ENCODE data around the gene NANOS1.

NANOS1 gene

GRCh38 chr10:119055472-119055871, 26.0 kb downstream of the NANOS1 start:
- DNase-seq (ENCODE audit: low read depth in 4 of 4, low spot score in 1 of 4): no peak

GRCh38 chr10:119058010-119058409, 28.5 kb downstream of the NANOS1 start:
- no peak for DNase-seq (ENCODE audit: low read depth in 4 of 4, low spot score in 1 of 4)

DNA sequence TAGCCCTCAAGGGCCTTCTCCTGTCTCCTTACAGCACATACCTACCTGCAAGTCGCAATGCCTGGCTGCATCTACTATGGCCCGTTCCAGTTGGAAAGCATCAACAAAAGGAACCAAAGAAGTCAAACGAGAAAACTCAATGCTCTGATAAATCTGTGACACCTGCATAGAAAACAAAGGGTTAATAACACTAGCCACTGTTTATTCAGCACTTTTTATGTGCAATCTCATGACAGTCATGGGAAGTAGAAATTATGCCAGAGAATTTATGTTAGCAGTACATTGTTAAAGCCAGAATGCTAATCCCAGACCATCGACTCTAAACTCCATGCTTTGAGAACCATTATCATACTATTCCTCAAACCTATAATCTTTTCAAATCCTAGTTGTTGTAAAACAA, 30.0 kb downstream of the NANOS1 start:
- DNase-seq (ENCODE audit: low read depth in 4 of 4, low spot score in 1 of 4): no peak

DNA sequence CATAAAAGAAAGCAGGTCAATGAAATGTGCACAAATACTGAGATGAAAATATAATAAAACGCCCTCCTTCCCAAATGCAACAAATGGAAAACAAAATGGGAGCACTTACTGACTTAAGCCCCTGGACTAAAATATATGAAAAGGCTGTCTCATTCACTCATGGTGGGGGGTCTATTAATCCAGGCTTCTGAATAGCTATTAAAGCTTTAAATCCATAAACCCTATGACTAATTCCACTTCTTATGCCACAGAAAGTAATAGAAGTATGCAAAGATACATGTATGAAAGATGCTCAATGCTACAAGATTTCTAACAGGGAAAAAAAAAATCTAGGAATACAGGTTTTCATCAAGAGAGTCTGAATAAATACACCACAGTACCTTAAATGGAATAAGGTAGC, 30.6 kb downstream of the NANOS1 start:
- DNase-seq (ENCODE audit: low read depth in 4 of 4, low spot score in 1 of 4): no peak

- no peak for DNase-seq (ENCODE audit: low read depth in 4 of 4, low spot score in 1 of 4)
Measured at GRCh38 chr10:119061352-119061751, 31.8 kb downstream of the NANOS1 start.

DNA sequence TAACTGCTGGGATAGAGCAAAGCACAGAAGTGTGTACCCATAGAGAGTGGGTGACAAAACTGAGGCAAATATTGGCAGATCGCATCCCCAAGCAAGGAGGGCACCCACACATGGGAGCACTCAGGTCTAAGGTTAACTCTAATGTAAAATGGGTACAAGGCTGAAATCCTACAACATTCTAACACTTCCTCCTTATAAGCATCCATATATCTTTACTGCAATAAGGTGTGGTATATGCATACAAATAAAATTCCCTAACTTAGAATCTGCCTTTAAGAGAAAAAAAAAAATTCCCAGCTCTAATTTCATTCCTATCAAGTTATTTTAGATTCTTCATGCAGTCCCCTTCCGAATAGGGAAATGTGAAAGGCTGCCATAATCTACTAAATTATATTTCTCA, 32.4 kb downstream of the NANOS1 start:
- no peak for DNase-seq (ENCODE audit: low read depth in 4 of 4, low spot score in 1 of 4)

DNA sequence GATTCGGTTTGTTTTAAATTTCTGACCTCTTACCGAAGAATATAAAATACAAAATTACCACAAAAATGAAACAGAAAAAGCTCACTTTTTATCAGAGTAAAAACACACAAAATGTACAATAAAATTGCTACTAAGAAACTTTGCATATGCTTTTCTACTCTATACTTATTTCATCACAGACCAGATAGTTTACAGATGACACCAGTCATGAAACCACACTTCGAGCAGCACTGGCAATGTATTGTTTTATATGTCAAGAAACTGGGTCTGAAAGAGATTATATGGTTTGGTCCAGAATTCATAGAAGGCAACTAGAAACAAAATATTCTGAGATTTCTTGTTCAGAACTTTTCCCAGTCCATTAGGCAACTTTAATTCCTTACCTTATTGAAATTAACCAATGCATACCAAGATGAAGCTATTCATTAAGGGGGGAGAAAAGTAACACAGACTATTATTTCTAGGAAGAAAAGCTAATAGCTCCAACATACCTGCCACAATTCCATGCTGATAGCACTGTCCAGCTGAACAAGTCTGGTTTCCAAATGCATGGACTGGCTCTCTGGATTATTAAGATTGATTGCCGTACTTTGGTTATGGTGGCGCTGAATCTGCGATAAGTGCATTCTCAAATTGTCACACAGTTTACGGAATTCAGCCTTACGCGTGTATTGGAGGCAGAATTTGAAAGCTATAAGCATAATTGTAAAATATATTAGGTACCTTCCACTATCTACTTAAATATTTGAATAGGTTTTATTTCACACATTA, 41.1 kb downstream of the NANOS1 start:
- no peak for DNase-seq (ENCODE audit: low read depth in 4 of 4, low spot score in 1 of 4)

- no peak for DNase-seq (ENCODE audit: low read depth in 4 of 4, low spot score in 1 of 4)
Measured at GRCh38 chr10:119073584-119073983, 44.1 kb downstream of the NANOS1 start.

DNA sequence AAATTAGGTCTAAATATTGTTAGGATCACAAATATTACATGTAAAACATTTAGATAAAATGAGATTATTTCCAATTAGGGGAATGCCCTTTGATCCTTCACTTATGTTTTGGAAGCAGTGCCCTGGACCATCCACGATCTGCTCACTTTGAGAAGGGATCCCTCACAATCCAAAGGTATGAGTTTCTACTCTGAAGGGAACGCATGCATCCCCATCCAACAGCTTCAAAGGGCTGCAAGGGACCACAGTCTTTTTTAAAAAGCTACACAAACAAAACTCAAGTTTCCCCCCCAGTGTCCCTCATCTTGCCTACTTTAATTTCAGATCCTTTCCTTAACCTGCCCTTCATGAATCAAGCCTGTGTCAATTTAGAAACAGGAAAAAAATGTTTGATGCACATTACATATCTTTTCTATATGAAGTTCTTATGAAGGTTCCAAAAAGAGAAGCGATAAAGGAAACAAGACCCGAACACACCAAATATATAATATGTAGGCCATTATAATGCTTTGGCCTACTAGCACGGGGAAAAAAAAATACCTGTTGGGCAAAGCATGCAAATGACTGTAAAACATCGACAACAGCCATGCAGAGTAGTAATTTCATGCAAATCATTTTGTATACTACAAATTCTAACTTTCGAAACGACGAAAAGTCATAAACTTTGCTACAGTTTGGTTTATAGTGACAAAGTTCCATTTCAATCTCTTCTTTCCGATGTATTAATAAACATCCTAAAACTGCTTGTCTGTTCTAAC, 49.1 kb downstream of the NANOS1 start:
- no peak for DNase-seq (ENCODE audit: low read depth in 4 of 4, low spot score in 1 of 4)

DNA sequence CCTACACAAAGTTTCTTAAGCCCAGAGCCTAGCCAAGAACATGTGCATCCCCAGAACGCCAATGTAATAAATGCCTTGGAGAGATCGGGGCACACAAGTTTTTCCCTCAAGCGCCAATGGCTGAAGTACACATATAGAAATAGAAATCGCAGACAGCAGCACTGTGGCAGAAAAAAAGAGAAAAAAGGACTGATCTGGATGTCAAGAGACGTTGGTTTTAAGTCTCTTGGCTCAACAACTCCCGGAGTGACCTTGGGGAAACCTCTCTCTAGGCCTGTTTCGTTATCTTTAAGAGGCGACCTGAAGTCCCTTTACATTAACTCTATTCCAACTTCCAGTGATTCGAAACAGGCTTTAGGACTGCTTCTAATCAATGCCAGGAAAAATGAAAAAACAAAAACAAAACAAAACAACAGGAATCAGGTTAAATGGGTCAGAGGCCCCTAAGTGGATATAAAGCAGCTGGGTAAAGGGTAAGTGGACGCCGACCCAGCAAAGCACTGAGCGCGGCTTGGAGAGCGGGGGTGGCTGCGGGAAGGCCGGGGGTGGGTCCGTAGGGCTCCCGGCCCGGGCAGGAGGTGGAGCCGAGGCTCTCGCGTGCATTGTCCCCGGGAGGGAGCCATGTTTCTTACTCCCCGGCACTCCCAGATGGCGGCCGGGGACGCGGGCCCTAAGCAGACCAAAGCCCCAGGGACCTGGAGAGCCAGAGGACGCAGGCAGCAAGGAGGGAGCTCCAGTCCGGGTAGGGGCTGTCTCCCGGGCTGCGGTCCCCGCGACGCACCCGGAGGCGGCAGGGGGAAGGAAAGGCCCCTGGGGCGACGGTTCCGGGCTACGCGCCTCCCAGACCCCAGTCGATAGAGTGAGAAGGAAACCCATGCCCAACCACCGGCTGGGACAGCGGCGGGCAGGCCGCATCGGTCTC, 50.3 kb downstream of the NANOS1 start:
- DNase-seq (ENCODE audit: low read depth in 4 of 4, low spot score in 1 of 4): peak in 3 of 4 experiments; percentile 24 to 57 (median 44)

DNA sequence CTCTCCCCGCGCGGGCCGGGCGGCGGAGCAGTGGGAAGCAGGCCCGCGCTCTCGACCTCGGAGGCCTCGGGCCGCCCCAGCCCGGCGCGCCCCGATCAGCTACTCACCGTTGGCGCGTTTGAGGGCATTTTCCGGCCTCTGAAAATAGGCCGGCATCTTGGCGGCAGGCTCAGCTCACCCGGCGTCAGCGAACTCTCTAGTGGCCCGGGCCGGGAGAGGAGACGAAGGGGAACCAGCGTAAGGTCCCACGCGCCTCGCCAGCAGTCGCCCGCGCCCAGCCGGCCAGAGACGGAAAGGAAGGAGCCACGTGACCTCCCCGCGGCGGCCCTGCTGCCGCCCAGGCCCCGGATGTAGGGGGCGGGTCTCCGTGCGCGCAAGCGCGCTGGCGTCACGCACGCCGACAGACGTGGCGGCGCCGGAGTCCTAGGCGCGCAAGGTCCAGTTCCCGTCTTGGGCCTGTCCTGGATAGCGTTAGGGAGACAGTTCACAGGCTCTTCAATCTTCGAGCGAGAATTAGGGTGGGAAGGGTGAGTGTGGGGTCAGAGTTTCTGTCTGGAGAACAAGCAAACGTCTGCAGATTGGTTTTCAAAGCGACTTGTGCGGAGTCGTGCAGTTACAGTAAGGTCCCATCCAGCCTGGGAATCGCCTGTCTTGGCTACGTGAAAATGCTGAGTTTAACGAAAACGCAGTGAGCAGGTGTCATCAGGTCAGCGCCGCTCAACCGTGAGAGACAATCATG, 51.2 kb downstream of the NANOS1 start, which contains the start of gene EIF3A:
Gene EIF3A (minus strand): TSS at position 297 of the 739 bp plus-strand sequence. CDS start 141 bp downstream, at position 156.
- DNase-seq (ENCODE audit: low read depth in 4 of 4, low spot score in 1 of 4): peak; percentile 72 to 88 (median 82)

Data from stimulated activated CD4-positive, alpha-beta T cell treated with anti-CD3 and anti-CD28 coated beads, Interleukin-1b, Interleukin-23, amount 100 ng/mL, for 24 hours (primary cell).